HepG2 (cell line): ENCODE results near the gene LRP1B. TPM values are rescaled to one million over a fixed set of nuclear protein-coding genes. Genes with fewer than 3 reads are reported as not detected.

Source experiments
- ATAC-seq: fragments of 200-7000 bp; cut with Tn5 transposase; 3 replicates; pipeline ENCODE4 v1.9.1; 2020; ENCODE audit warnings: mild to moderate bottlenecking, moderate library complexity
- BruUV-seq: library from RNA; stranded (reverse); fragments of 400-500 nt; replicated peaks from 2 replicates; lab custom pipeline; 2021; lab: Mats Ljungman, UMichigan
- CTCF ChIA-PET: fragments of 300-600 bp; formaldehyde crosslinking; extraction: SDS; loops from one replicate; lab custom pipeline; 2021; ENCODE audit warnings: low total read pairs, inconsistent platforms, low intra/inter-chr PET ratio; lab: Yijun Ruan, JAX
- POLR2A ChIA-PET: fragments of 350-600 bp; sonication (Branson Sonifier 250); formaldehyde crosslinking; loops from one replicate; lab custom pipeline; 2020; ENCODE audit warnings: antibody characterized with exemption, inconsistent platforms; lab: Yijun Ruan, JAX
- DNase-seq: peaks from one replicate; pipeline ENCODE4 v3.0.0-alpha.2; 2015; ENCODE audit warnings: low spot score
- FAIRE-seq: peaks from 3 replicates; lab custom pipeline; 2011; peaks lifted over from hg19 to GRCh38; lab: Jason Lieb, UNC
- H2AFZ ChIP-seq: one replicate; pipeline ENCODE4 v1.6.1; 2011; ENCODE audit warnings: low read length, inconsistent platforms
- H3K27ac ChIP-seq: fragments of 300-600 bp; 3 replicates; pipeline ENCODE4 v1.8.0; 2011; ENCODE audit warnings: mixed run types, mild to moderate bottlenecking, mixed read lengths, low read length, inconsistent platforms; ENCODE audit not compliant: insufficient read depth; ENCODE audit errors: extremely low read length
- H3K27me3 ChIP-seq, 2 experiments: fragments of 200-600 bp in 1 of 2; 2 replicates in 1 of 2; 3 replicates in 1 of 2; pipeline versions ENCODE4 v1.6.0 to v1.8.0; 2011; ENCODE audit warnings: low read length in 2 of 2, mild to moderate bottlenecking in 2 of 2, moderate library complexity in 2 of 2, inconsistent platforms in 1 of 2; ENCODE audit not compliant: insufficient read depth in 2 of 2, control insufficient read depth in 1 of 2
- H3K36me3 ChIP-seq, 2 experiments: fragments of 200-600 bp in 1 of 2; replicated peaks in 1 of 2; 2 replicates in 1 of 2; 3 replicates in 1 of 2; pipeline versions ENCODE4 v1.5.1 to v1.8.0; 2011; ENCODE audit warnings: low read length in 2 of 2, inconsistent platforms in 1 of 2; ENCODE audit not compliant: insufficient read depth in 2 of 2, control insufficient read depth in 1 of 2
- H3K4me1 ChIP-seq: 2 replicates; pipeline ENCODE4 v1.5.1; 2012; ENCODE audit warnings: low read length, inconsistent platforms; ENCODE audit not compliant: insufficient read depth
- H3K4me2 ChIP-seq: 2 replicates; pipeline ENCODE4 v1.6.0; 2011; ENCODE audit warnings: low read depth, low read length, inconsistent platforms
- H3K4me3 ChIP-seq, 3 experiments: fragments of 200-600 bp in 1 of 3; sonication (generic), shearing (Covaris generic) in 1 of 3; replicated peaks in 1 of 3; 2 replicates each; pipeline ENCODE4 v1.5.1; 2011 to 2016; ENCODE audit warnings: low read length in 3 of 3, inconsistent platforms in 2 of 3, low read depth in 2 of 3, mild to moderate bottlenecking in 2 of 3, control low read depth in 1 of 3, mixed read lengths in 1 of 3; ENCODE audit not compliant: insufficient read depth in 1 of 3
- H3K79me2 ChIP-seq: one replicate; pipeline ENCODE4 v1.6.1; 2011; ENCODE audit warnings: low read length, inconsistent platforms; ENCODE audit not compliant: insufficient read depth
- H3K9ac ChIP-seq: 2 replicates; pipeline ENCODE4 v1.6.0; 2011; ENCODE audit warnings: mild to moderate bottlenecking, low read depth, low read length, inconsistent platforms; ENCODE audit not compliant: insufficient read depth
- H3K9me3 ChIP-seq: 2 replicates; pipeline ENCODE4 v1.5.1; 2012; ENCODE audit warnings: mild to moderate bottlenecking, low read length
- H4K20me1 ChIP-seq: 2 replicates; pipeline ENCODE4 v1.6.0; 2011; ENCODE audit warnings: inconsistent platforms, mild to moderate bottlenecking, low read length, moderate library complexity; ENCODE audit not compliant: insufficient read depth
- CCAR2 ChIP-seq: fragments of 200-400 bp; formaldehyde crosslinking; optimal IDR thresholded peaks from 2 replicates; pipeline ENCODE3; 2018; ENCODE audit warnings: low read depth, mild to moderate bottlenecking, low read length, moderate library complexity
- HNRNPL ChIP-seq: fragments of 200-400 bp; formaldehyde crosslinking; IDR thresholded peaks from 2 replicates; pipeline ENCODE4 v1.6.1; 2017; ENCODE audit warnings: mild to moderate bottlenecking, low read depth, low read length
- MEIS1 ChIP-seq: sonication (generic); formaldehyde crosslinking; IDR thresholded peaks from 2 replicates; pipeline ENCODE4 v1.9.0; 2021; ENCODE audit warnings: mild to moderate bottlenecking, missing genetic modification reagents, moderate library complexity, borderline replicate concordance
- PLRG1 ChIP-seq: fragments of 450-650 bp; conservative IDR thresholded peaks from 2 replicates; pipeline ENCODE4 v1.6.1; 2016
- PTBP1 ChIP-seq: fragments of 200-400 bp; formaldehyde crosslinking; IDR thresholded peaks from 2 replicates; pipeline ENCODE4 v1.6.1; 2018; ENCODE audit warnings: low read length, low read depth; ENCODE audit not compliant: poor library complexity, severe bottlenecking
- SPEN ChIP-seq: sonication (generic); formaldehyde crosslinking; IDR thresholded peaks from 2 replicates; pipeline ENCODE4 v1.5.1; 2020; ENCODE audit warnings: low read depth, mild to moderate bottlenecking, missing genetic modification reagents
- SRSF9 ChIP-seq: fragments of 200-400 bp; formaldehyde crosslinking; IDR thresholded peaks from 2 replicates; pipeline ENCODE4 v1.6.1; 2018; ENCODE audit warnings: borderline replicate concordance, mild to moderate bottlenecking, low read depth, low read length; ENCODE audit not compliant: insufficient read depth, poor library complexity, severe bottlenecking
- ZNF441 ChIP-seq: sonication (generic); formaldehyde crosslinking; IDR thresholded peaks from 2 replicates; pipeline ENCODE4 v1.7.0; 2021; ENCODE audit warnings: missing genetic modification reagents, borderline replicate concordance
- ZNF501 ChIP-seq: sonication (generic); formaldehyde crosslinking; IDR thresholded peaks from 2 replicates; pipeline ENCODE4 v1.5.1; 2020; ENCODE audit warnings: mild to moderate bottlenecking, moderate library complexity, missing genetic modification reagents
- ZNF605 ChIP-seq: sonication (generic); formaldehyde crosslinking; IDR thresholded peaks from 2 replicates; pipeline ENCODE4 v1.8.0; 2022; ENCODE audit warnings: mild to moderate bottlenecking, missing genetic modification reagents
- ZNF75D ChIP-seq: sonication (generic); formaldehyde crosslinking; IDR thresholded peaks from 2 replicates; pipeline ENCODE4 v1.8.1; 2023; ENCODE audit warnings: missing genetic modification reagents, mild to moderate bottlenecking, borderline replicate concordance
- WGBS: methylation state at CpG from one replicate; pipeline ENCODE4 v1.1.6; 2017; ENCODE audit warnings: low lambda C conversion rate; 5-methylcytosine and 5-hydroxymethylcytosine counted together
- in situ Hi-C: cut with HindIII; loops from 2 replicates; pipeline ENCODE4 v1.10.0; 2017; ENCODE audit warnings: low pct_unique_long_range_greater_than_20kb; ENCODE audit not compliant: extremely low pct_ligation_motif_present
- intact Hi-C: fragments of 100-400 bp; cut with micrococcal nuclease; formaldehyde crosslinking; loops from one replicate; pipeline ENCODE4 v1.10.0; 2022; ENCODE audit not compliant: unreplicated experiment
- polyA plus RNA-seq, 8 experiments: library from polyadenylated mRNA; depleted of rRNA in 3 of 8; stranded (reverse) in 7 of 8; unstranded in 1 of 8; fragments of >200 nt; fragmentation: Illumina TruSeq in 4 of 8; extraction: Trizol in 4 of 8; gene quantifications; 2 replicates each; pipeline versions ENCODE4 v1.2.1 to v1.2.3, GENCODE V29; 2011 to 2016; ENCODE audit warnings: low read depth in 4 of 8, missing spikeins in 1 of 8, mixed read lengths in 1 of 8; ENCODE audit not compliant: insufficient read depth in 1 of 8
- total RNA-seq, 5 experiments: library from RNA; depleted of rRNA; stranded (reverse); fragments of >200 nt; fragmentation: Illumina TruSeq; extraction: Trizol; gene quantifications; 2 replicates each; pipeline ENCODE4 v1.2.3, GENCODE V29; 2016; ENCODE audit warnings: low read depth in 1 of 5
- TF ChIP-seq, protein P1 (sequence below): sonication (generic); formaldehyde crosslinking; IDR thresholded peaks from 2 replicates; pipeline ENCODE4 v1.4.0; 2020; ENCODE audit warnings: missing genetic modification reagents
- TF ChIP-seq, protein P2 (sequence below): sonication (generic); formaldehyde crosslinking; IDR thresholded peaks from 2 replicates; pipeline ENCODE4 v1.5.0; 2020; ENCODE audit warnings: mild to moderate bottlenecking, missing genetic modification reagents, borderline replicate concordance

The LRP1B gene
- total and polyA plus RNA-seq, 2 of the 13 experiments (the other 11 are each of a cell fraction or from before 2014, with no cell fraction given), result 0.04 TPM; not detected in 1

DNA sequence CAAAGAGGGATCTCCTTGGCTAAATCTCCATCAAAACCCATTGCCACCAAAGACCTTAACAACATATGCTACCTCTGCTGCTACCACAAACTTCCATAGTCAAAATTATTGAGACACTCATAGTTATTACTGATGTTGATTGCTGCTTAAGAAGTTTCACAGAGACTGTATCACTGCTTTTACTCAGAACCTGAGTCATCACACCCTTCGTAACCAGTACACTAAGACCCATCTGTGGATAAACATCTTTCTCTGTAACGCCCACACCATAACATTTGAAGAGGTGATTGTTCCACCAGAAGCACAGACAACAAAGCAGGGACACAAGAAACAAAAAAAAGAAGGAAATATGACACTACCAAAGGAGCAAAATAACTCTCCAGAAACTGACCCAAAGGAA lies 1563.1 kb downstream of the LRP1B start:
- H3K4me3 ChIP-seq, result no peak overlapping the region
- H2AFZ ChIP-seq, result no peak overlapping the region
- intact Hi-C loops, result no loop called here
- no peaks in the 10 kb centered on the region for H3K79me2 ChIP-seq
- no peak for TF ChIP-seq CCAR2
- TF ChIP-seq PLRG1, result no peak
- no peak for TF ChIP-seq ZNF605 (CRISPR knock-in tag)
- TF ChIP-seq SRSF9, result no peak
- TF ChIP-seq SPEN (CRISPR knock-in tag), result no peak
- TF ChIP-seq HNRNPL, result no peak
- TF ChIP-seq, protein P1, sequence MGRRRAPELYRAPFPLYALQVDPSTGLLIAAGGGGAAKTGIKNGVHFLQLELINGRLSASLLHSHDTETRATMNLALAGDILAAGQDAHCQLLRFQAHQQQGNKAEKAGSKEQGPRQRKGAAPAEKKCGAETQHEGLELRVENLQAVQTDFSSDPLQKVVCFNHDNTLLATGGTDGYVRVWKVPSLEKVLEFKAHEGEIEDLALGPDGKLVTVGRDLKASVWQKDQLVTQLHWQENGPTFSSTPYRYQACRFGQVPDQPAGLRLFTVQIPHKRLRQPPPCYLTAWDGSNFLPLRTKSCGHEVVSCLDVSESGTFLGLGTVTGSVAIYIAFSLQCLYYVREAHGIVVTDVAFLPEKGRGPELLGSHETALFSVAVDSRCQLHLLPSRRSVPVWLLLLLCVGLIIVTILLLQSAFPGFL, result no peak
- no peak for TF ChIP-seq MEIS1
- TF ChIP-seq ZNF441 (CRISPR knock-in tag), result no peak
- no peak for TF ChIP-seq ZNF75D (CRISPR knock-in tag)
- TF ChIP-seq, protein P2, sequence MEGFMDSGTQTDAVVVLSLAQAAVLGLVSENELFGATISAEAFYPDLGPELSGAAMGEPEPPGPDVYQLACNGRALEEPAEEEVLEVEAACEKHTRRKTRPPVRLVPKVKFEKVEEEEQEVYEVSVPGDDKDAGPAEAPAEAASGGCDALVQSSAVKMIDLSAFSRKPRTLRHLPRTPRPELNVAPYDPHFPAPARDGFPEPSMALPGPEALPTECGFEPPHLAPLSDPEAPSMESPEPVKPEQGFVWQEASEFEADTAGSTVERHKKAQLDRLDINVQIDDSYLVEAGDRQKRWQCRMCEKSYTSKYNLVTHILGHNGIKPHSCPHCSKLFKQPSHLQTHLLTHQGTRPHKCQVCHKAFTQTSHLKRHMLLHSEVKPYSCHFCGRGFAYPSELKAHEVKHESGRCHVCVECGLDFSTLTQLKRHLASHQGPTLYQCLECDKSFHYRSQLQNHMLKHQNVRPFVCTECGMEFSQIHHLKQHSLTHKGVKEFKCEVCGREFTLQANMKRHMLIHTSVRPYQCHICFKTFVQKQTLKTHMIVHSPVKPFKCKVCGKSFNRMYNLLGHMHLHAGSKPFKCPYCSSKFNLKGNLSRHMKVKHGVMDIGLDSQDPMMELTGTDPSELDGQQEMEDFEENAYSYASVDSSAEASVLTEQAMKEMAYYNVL, result no peak
- TF ChIP-seq ZNF501 (CRISPR knock-in tag), result no peak
- TF ChIP-seq PTBP1, result no peak
- TF ChIP-seq, all 625 proteins: peak for 0
- in situ Hi-C loops, result no loop called here
- Histone ChIP-seq H3K36me3 (no peaks in the 10 kb centered on the region), H4K20me1 (no peaks in the 10 kb centered on the region), H3K9me3 (no peaks in the 10 kb centered on the region), H3K27ac (no peak overlapping the region), H3K4me2 (no peak overlapping the region), H3K9ac (no peak overlapping the region), H3K4me1 (no peaks in the 10 kb centered on the region), H3K27me3 (no peaks in the 10 kb centered on the region)
- POLR2A ChIA-PET, result no interaction called here
- CTCF ChIA-PET, result no interaction called here
- FAIRE-seq, result no peak
- no peak for ATAC-seq
- BruUV-seq, result no TSS peak
- WGBS, result 5% methylated on average over 2 of the region's 2 CpGs
- DNase-seq, result no peak
